HepG2 (cell line): ENCODE results near the gene OR4K2. TPM values are rescaled to one million over a fixed set of nuclear protein-coding genes. Genes with fewer than 3 reads are reported as not detected.
"Not testable (repeated sequence)": the region's sequence is repeated elsewhere in the genome, so short reads cannot be mapped to it uniquely, and the experiment has no call there.

Experiments used
- ATAC-seq: fragments of 200-7000 bp; cut with Tn5 transposase; 3 replicates; pipeline ENCODE4 v1.9.1; 2020; ENCODE audit warnings: mild to moderate bottlenecking, moderate library complexity
- BruUV-seq: library from RNA; stranded (reverse); fragments of 400-500 nt; replicated peaks from 2 replicates; lab custom pipeline; 2021; lab: Mats Ljungman, UMichigan
- CTCF ChIA-PET: fragments of 300-600 bp; formaldehyde crosslinking; extraction: SDS; loops from one replicate; lab custom pipeline; 2021; ENCODE audit warnings: low total read pairs, inconsistent platforms, low intra/inter-chr PET ratio; lab: Yijun Ruan, JAX
- POLR2A ChIA-PET: fragments of 350-600 bp; sonication (Branson Sonifier 250); formaldehyde crosslinking; loops from one replicate; lab custom pipeline; 2020; ENCODE audit warnings: antibody characterized with exemption, inconsistent platforms; lab: Yijun Ruan, JAX
- DNase-seq: peaks from one replicate; pipeline ENCODE4 v3.0.0-alpha.2; 2015; ENCODE audit warnings: low spot score
- FAIRE-seq: peaks from 3 replicates; lab custom pipeline; 2011; peaks lifted over from hg19 to GRCh38; lab: Jason Lieb, UNC
- H2AFZ ChIP-seq: one replicate; pipeline ENCODE4 v1.6.1; 2011; ENCODE audit warnings: low read length, inconsistent platforms
- H3K27ac ChIP-seq: fragments of 300-600 bp; 3 replicates; pipeline ENCODE4 v1.8.0; 2011; ENCODE audit warnings: mixed run types, mild to moderate bottlenecking, mixed read lengths, low read length, inconsistent platforms; ENCODE audit not compliant: insufficient read depth; ENCODE audit errors: extremely low read length
- H3K27me3 ChIP-seq, 2 experiments: fragments of 200-600 bp in 1 of 2; 2 replicates in 1 of 2; 3 replicates in 1 of 2; pipeline versions ENCODE4 v1.6.0 to v1.8.0; 2011; ENCODE audit warnings: low read length in 2 of 2, mild to moderate bottlenecking in 2 of 2, moderate library complexity in 2 of 2, inconsistent platforms in 1 of 2; ENCODE audit not compliant: insufficient read depth in 2 of 2, control insufficient read depth in 1 of 2
- H3K36me3 ChIP-seq, 2 experiments: fragments of 200-600 bp in 1 of 2; replicated peaks in 1 of 2; 2 replicates in 1 of 2; 3 replicates in 1 of 2; pipeline versions ENCODE4 v1.5.1 to v1.8.0; 2011; ENCODE audit warnings: low read length in 2 of 2, inconsistent platforms in 1 of 2; ENCODE audit not compliant: insufficient read depth in 2 of 2, control insufficient read depth in 1 of 2
- H3K4me1 ChIP-seq: 2 replicates; pipeline ENCODE4 v1.5.1; 2012; ENCODE audit warnings: low read length, inconsistent platforms; ENCODE audit not compliant: insufficient read depth
- H3K4me2 ChIP-seq: 2 replicates; pipeline ENCODE4 v1.6.0; 2011; ENCODE audit warnings: low read depth, low read length, inconsistent platforms
- H3K4me3 ChIP-seq, 3 experiments: fragments of 200-600 bp in 1 of 3; sonication (generic), shearing (Covaris generic) in 1 of 3; replicated peaks in 1 of 3; 2 replicates each; pipeline ENCODE4 v1.5.1; 2011 to 2016; ENCODE audit warnings: low read length in 3 of 3, inconsistent platforms in 2 of 3, low read depth in 2 of 3, mild to moderate bottlenecking in 2 of 3, control low read depth in 1 of 3, mixed read lengths in 1 of 3; ENCODE audit not compliant: insufficient read depth in 1 of 3
- H3K79me2 ChIP-seq: one replicate; pipeline ENCODE4 v1.6.1; 2011; ENCODE audit warnings: low read length, inconsistent platforms; ENCODE audit not compliant: insufficient read depth
- H3K9ac ChIP-seq: 2 replicates; pipeline ENCODE4 v1.6.0; 2011; ENCODE audit warnings: mild to moderate bottlenecking, low read depth, low read length, inconsistent platforms; ENCODE audit not compliant: insufficient read depth
- H3K9me3 ChIP-seq: 2 replicates; pipeline ENCODE4 v1.5.1; 2012; ENCODE audit warnings: mild to moderate bottlenecking, low read length
- H4K20me1 ChIP-seq: 2 replicates; pipeline ENCODE4 v1.6.0; 2011; ENCODE audit warnings: inconsistent platforms, mild to moderate bottlenecking, low read length, moderate library complexity; ENCODE audit not compliant: insufficient read depth
- CTCF ChIP-seq: sonication (generic); formaldehyde crosslinking; IDR thresholded peaks from 2 replicates; pipeline ENCODE4 v1.5.0; 2020; ENCODE audit warnings: mild to moderate bottlenecking, missing genetic modification reagents, moderate library complexity
- HNF4A ChIP-seq: sonication (generic); formaldehyde crosslinking; IDR thresholded peaks from 2 replicates; pipeline ENCODE4 v1.4.0; 2020; ENCODE audit warnings: missing genetic modification reagents
- TP53 ChIP-seq: sonication (generic); formaldehyde crosslinking; conservative IDR thresholded peaks from 2 replicates; pipeline ENCODE4 v1.4.0; 2020; ENCODE audit warnings: missing genetic modification reagents
- WGBS: methylation state at CpG from one replicate; pipeline ENCODE4 v1.1.6; 2017; ENCODE audit warnings: low lambda C conversion rate; 5-methylcytosine and 5-hydroxymethylcytosine counted together
- in situ Hi-C: cut with HindIII; loops from 2 replicates; pipeline ENCODE4 v1.10.0; 2017; ENCODE audit warnings: low pct_unique_long_range_greater_than_20kb; ENCODE audit not compliant: extremely low pct_ligation_motif_present
- intact Hi-C: fragments of 100-400 bp; cut with micrococcal nuclease; formaldehyde crosslinking; loops from one replicate; pipeline ENCODE4 v1.10.0; 2022; ENCODE audit not compliant: unreplicated experiment
- polyA plus RNA-seq, 8 experiments: library from polyadenylated mRNA; depleted of rRNA in 3 of 8; stranded (reverse) in 7 of 8; unstranded in 1 of 8; fragments of >200 nt; fragmentation: Illumina TruSeq in 4 of 8; extraction: Trizol in 4 of 8; gene quantifications; 2 replicates each; pipeline versions ENCODE4 v1.2.1 to v1.2.3, GENCODE V29; 2011 to 2016; ENCODE audit warnings: low read depth in 4 of 8, missing spikeins in 1 of 8, mixed read lengths in 1 of 8; ENCODE audit not compliant: insufficient read depth in 1 of 8
- total RNA-seq, 5 experiments: library from RNA; depleted of rRNA; stranded (reverse); fragments of >200 nt; fragmentation: Illumina TruSeq; extraction: Trizol; gene quantifications; 2 replicates each; pipeline ENCODE4 v1.2.3, GENCODE V29; 2016; ENCODE audit warnings: low read depth in 1 of 5
- TF ChIP-seq, protein P1 (sequence below): sonication (generic); formaldehyde crosslinking; IDR thresholded peaks from 2 replicates; pipeline ENCODE4 v1.5.0; 2020; ENCODE audit warnings: mild to moderate bottlenecking, missing genetic modification reagents, borderline replicate concordance

Gene OR4K2
- total and polyA plus RNA-seq, 2 of the 13 experiments (the other 11 are each of a cell fraction or from before 2014, with no cell fraction given) = not detected

DNA sequence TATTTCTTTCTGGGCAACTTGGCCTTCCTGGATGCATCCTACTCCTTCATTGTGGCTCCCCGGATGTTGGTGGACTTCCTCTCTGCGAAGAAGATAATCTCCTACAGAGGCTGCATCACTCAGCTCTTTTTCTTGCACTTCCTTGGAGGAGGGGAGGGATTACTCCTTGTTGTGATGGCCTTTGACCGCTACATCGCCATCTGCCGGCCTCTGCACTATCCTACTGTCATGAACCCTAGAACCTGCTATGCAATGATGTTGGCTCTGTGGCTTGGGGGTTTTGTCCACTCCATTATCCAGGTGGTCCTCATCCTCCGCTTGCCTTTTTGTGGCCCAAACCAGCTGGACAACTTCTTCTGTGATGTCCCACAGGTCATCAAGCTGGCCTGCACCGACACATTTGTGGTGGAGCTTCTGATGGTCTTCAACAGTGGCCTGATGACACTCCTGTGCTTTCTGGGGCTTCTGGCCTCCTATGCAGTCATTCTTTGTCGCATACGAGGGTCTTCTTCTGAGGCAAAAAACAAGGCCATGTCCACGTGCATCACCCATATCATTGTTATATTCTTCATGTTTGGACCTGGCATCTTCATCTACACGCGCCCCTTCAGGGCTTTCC is 47.2 kb upstream of the OR4K2 start:
- H3K4me1 ChIP-seq, H3K27ac ChIP-seq, ATAC-seq, BruUV-seq, H3K79me2 ChIP-seq, H3K4me3 ChIP-seq, H3K4me2 ChIP-seq, POLR2A ChIA-PET, H3K36me3 ChIP-seq, H3K9me3 ChIP-seq, H3K27me3 ChIP-seq, H3K9ac ChIP-seq, intact Hi-C loops, FAIRE-seq, in situ Hi-C loops, DNase-seq, CTCF ChIA-PET, H2AFZ ChIP-seq, H4K20me1 ChIP-seq: not testable (repeated sequence)
- TF ChIP-seq HNF4A (0 out of 2 replicates have a peak, but pooled peaks have one; percentile 11), CTCF (CRISPR knock-in tag) (peak; percentile 42)
- 18% methylated on average over 12 of the region's 12 CpGs for WGBS

DNA sequence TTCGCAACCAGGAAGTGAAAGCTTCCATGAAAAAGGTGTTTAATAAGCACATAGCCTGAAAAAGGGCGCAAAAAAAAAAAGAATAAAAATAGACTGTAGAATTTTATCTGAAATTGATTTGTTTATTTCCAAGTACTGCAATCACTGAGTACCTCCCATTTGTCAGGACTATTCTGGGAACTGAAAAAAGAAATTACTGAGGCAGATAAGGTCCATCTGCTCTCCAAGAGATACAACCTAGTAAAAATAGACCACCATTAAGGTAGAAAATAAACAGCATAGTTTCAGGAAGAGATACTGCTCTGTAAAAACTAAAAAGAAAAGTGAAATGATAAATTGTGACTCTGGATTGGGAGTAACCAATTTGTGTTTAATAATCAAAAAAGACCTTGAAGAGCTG is 46.6 kb upstream of the OR4K2 start:
- H3K79me2 ChIP-seq = no peaks in the 10 kb centered on the region
- CTCF ChIA-PET = no interaction called here
- WGBS = 3% methylated on average over 2 of the region's 2 CpGs
- no peaks in the 10 kb centered on the region for H3K4me1 ChIP-seq
- H3K27ac ChIP-seq = no peak overlapping the region
- no peak for DNase-seq
- no peaks in the 10 kb centered on the region for H3K9me3 ChIP-seq
- no peak overlapping the region for H2AFZ ChIP-seq
- no peak for TF ChIP-seq TP53 (CRISPR knock-in tag)
- TF ChIP-seq, protein P1, sequence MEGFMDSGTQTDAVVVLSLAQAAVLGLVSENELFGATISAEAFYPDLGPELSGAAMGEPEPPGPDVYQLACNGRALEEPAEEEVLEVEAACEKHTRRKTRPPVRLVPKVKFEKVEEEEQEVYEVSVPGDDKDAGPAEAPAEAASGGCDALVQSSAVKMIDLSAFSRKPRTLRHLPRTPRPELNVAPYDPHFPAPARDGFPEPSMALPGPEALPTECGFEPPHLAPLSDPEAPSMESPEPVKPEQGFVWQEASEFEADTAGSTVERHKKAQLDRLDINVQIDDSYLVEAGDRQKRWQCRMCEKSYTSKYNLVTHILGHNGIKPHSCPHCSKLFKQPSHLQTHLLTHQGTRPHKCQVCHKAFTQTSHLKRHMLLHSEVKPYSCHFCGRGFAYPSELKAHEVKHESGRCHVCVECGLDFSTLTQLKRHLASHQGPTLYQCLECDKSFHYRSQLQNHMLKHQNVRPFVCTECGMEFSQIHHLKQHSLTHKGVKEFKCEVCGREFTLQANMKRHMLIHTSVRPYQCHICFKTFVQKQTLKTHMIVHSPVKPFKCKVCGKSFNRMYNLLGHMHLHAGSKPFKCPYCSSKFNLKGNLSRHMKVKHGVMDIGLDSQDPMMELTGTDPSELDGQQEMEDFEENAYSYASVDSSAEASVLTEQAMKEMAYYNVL = no peak
- H3K36me3 ChIP-seq = no peaks in the 10 kb centered on the region
- no peaks in the 10 kb centered on the region for H4K20me1 ChIP-seq
- no TSS peak for BruUV-seq
- no peak for ATAC-seq
- intact Hi-C loops = no loop called here
- in situ Hi-C loops = no loop called here
- no peaks in the 10 kb centered on the region for H3K27me3 ChIP-seq
- POLR2A ChIA-PET = no interaction called here
- no peak overlapping the region for H3K9ac ChIP-seq
- H3K4me2 ChIP-seq = no peak overlapping the region
- no peak for FAIRE-seq
- no peak overlapping the region for H3K4me3 ChIP-seq

- H4K20me1 ChIP-seq, H3K4me1 ChIP-seq, ATAC-seq, intact Hi-C loops, H3K79me2 ChIP-seq, POLR2A ChIA-PET, H3K9ac ChIP-seq, FAIRE-seq, H3K4me2 ChIP-seq, in situ Hi-C loops, DNase-seq, H2AFZ ChIP-seq, H3K36me3 ChIP-seq, BruUV-seq, H3K27ac ChIP-seq, H3K9me3 ChIP-seq, CTCF ChIA-PET, H3K27me3 ChIP-seq, H3K4me3 ChIP-seq: not testable (repeated sequence)
- 4% methylated on average over 8 of the region's 8 CpGs for WGBS
Observed at GRCh38 chr14:19834203-19834848, 40.6 kb upstream of the OR4K2 start.
